Erythroblast (primary cell): ENCODE results near the gene SMOC2.

Experiments
- GATA1 ChIP-seq: IDR thresholded peaks from 2 replicates; pipeline ENCODE4 v1.6.1; 2011; ENCODE audit warnings: low read depth, mild to moderate bottlenecking, control low read depth, low read length, moderate library complexity
- POLR2A ChIP-seq: IDR thresholded peaks from 2 replicates; pipeline ENCODE4 v1.6.1; 2011; ENCODE audit warnings: mild to moderate bottlenecking, low read length

- TF ChIP-seq POLR2A (no peak), GATA1 (no peak)
These were observed 77.9 kb downstream of the SMOC2 start for GRCh38 chr6:168518867-168519266.
